ENCODE data around the gene THSD4. TPM values are rescaled to one million over a fixed set of nuclear protein-coding genes. Genes with fewer than 3 reads are reported as not detected.

THSD4 gene
- polyA plus RNA-seq, 1 experiment, result 18.8 TPM

GRCh38 chr15:71760852-71761251 is 645.6 kb downstream of the THSD4 start:
- Histone ChIP-seq H3K27me3 (ENCODE audit: control insufficient read depth, insufficient read depth, low read length) (no peaks in the 10 kb centered on the region), H3K4me3 (ENCODE audit: low read depth, low read length) (no peak overlapping the region), H3K36me3 (ENCODE audit: control insufficient read depth, insufficient read depth, low read length) (peaks cover 5% of the 10 kb centered on the region)
- DNase-seq (ENCODE audit: low read depth), result no peak
- CTCF ChIA-PET, result interaction anchor here (1.1 kb wide), 1 partner anchor 18 kb away, joined by 4 read pairs; no protein-coding TSS in a partner anchor
- POLR2A ChIA-PET, result no interaction called here
- TF ChIP-seq, protein P1, sequence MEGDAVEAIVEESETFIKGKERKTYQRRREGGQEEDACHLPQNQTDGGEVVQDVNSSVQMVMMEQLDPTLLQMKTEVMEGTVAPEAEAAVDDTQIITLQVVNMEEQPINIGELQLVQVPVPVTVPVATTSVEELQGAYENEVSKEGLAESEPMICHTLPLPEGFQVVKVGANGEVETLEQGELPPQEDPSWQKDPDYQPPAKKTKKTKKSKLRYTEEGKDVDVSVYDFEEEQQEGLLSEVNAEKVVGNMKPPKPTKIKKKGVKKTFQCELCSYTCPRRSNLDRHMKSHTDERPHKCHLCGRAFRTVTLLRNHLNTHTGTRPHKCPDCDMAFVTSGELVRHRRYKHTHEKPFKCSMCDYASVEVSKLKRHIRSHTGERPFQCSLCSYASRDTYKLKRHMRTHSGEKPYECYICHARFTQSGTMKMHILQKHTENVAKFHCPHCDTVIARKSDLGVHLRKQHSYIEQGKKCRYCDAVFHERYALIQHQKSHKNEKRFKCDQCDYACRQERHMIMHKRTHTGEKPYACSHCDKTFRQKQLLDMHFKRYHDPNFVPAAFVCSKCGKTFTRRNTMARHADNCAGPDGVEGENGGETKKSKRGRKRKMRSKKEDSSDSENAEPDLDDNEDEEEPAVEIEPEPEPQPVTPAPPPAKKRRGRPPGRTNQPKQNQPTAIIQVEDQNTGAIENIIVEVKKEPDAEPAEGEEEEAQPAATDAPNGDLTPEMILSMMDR (IDR thresholded peaks at IDR 0.05; ENCODE audit: insufficient read depth, low read depth, low read length), result no peak

DNA sequence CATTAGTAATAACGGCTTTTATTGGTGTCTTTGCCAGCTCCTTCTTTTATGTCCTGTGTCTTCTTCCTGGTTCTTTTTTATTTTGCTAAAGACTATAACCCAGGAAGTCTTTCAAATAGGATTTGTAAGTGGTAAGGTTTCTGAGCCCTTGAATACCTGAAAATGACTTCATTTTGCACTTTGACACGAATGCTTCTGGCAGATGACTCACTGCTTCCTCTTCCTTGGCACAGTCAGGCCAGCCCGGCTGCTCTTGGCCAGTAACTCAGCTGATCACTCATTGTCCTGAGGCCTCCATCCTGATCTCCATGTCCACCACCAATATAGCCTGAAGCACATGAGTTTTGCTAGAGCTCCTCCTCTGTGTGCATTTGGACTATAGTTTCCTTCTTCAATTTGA is 646.4 kb downstream of the THSD4 start:
- POLR2A ChIA-PET, result no interaction called here

DNA sequence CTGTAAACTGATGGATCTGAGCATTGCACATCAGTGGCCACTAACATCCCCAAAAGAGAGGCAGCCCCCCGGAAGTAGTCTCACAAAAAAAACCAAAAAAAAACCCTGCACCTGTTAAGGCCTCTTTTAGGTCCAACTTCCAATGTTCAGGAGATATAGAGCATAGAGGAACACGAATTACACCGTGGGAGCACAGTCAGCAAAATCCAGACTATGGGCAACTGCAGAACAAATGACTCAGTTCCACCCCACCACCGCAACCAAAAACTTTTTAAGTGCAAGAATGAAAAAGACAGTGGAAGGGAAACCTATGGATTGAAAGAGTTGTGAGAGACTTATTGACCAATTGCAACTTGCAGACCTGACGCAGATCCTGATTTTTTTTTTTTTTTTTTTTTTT is 652.9 kb downstream of the THSD4 start:
- TF ChIP-seq, protein P1 (IDR thresholded peaks at IDR 0.05; ENCODE audit: insufficient read depth, low read depth, low read length), result no peak
- ChIA-PET POLR2A (no interaction called here), CTCF (no interaction called here)
- DNase-seq (ENCODE audit: low read depth), result no peak
- peaks cover 3% of the 10 kb centered on the region for H3K36me3 ChIP-seq (ENCODE audit: control insufficient read depth, insufficient read depth, low read length)
- no peak overlapping the region for H3K4me3 ChIP-seq (ENCODE audit: low read depth, low read length)
- no peaks in the 10 kb centered on the region for H3K27me3 ChIP-seq (ENCODE audit: control insufficient read depth, insufficient read depth, low read length)

More for the DNA sequence above, 646.4 kb downstream of the THSD4 start:
- CTCF ChIA-PET, result interaction anchor here (0.9 to 1.1 kb wide), 2 partner anchors 17 to 28 kb away, joined by 4 to 5 read pairs; no protein-coding TSS in a partner anchor
- no peaks in the 10 kb centered on the region for H3K27me3 ChIP-seq (ENCODE audit: control insufficient read depth, insufficient read depth, low read length)
- H3K4me3 ChIP-seq (ENCODE audit: low read depth, low read length), result no peak overlapping the region
- peak; percentile 67 for DNase-seq (ENCODE audit: low read depth)
- TF ChIP-seq, protein P1 (IDR thresholded peaks at IDR 0.05; ENCODE audit: insufficient read depth, low read depth, low read length), result no peak
- peaks cover 5% of the 10 kb centered on the region for H3K36me3 ChIP-seq (ENCODE audit: control insufficient read depth, insufficient read depth, low read length)

DNA sequence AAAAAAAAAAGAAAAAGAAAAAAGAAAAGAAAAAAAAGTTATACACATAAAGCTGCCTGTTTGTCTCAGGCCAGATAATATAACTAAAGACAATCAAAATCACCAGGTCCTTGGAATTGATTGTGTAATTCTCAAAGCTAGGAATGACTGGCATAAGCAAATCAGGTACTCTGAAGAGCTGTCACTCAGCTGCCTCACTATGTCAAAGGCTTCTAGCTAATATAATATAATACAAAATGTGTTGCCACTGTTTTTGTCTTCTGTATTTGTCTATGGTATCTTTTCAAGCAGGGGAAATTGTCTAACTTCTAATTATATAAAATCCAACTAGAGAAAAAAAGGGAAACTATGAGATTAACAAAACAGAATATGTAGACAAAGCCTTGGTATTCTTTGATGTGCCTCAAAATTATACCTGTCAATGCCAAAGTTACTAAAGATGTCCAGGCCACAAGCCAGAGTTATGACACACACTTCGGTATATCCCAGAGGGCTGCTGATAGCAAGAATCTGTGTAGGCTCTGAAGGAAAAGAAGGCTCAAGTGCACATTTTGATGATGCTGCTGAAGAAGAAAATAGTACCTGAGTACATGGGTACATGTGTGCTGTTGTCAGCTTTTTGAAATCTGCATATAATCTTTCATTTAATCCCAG is 658.1 kb downstream of the THSD4 start:
- POLR2A ChIA-PET, result no interaction called here
- Histone ChIP-seq H3K27me3 (ENCODE audit: control insufficient read depth, insufficient read depth, low read length) (no peaks in the 10 kb centered on the region), H3K4me3 (ENCODE audit: low read depth, low read length) (no peak overlapping the region), H3K36me3 (ENCODE audit: control insufficient read depth, insufficient read depth, low read length) (peaks cover 2% of the 10 kb centered on the region; the same call in 1 of the 2 replicates)
- no peak for DNase-seq (ENCODE audit: low read depth)
- CTCF ChIA-PET, result interaction anchor here (1.1 kb wide), 1 partner anchor 380 kb away, joined by 3 read pairs; no protein-coding TSS in a partner anchor
- TF ChIP-seq, protein P1 (IDR thresholded peaks at IDR 0.05; ENCODE audit: insufficient read depth, low read depth, low read length), result no peak

DNA sequence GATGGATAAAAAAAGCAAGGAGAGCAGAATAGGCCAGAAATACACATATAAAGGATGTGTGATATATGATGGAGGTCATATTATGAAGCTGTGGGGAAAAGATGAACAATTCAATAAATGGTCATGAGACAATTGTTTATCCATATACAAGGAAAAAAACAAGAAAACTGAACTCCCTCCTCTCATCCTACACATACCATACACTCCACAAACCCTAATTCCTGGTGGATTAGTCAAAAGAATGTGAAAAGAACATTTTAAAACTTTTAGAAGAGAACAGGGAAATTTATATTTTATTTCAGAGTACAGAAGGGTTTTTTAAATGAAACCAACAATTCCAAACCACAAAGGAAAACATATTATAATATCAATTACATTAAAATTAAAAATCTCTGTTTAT is 660.6 kb downstream of the THSD4 start:
- TF ChIP-seq, protein P1 (IDR thresholded peaks at IDR 0.05; ENCODE audit: insufficient read depth, low read depth, low read length), result no peak
- Histone ChIP-seq H3K27me3 (ENCODE audit: control insufficient read depth, insufficient read depth, low read length) (no peaks in the 10 kb centered on the region), H3K4me3 (ENCODE audit: low read depth, low read length) (no peak overlapping the region), H3K36me3 (ENCODE audit: control insufficient read depth, insufficient read depth, low read length) (peaks cover 2% of the 10 kb centered on the region; the same call in 1 of the 2 replicates)
- ChIA-PET POLR2A (no interaction called here), CTCF (interaction anchor here (1.7 kb wide), 1 partner anchor 23 kb away, joined by 5 read pairs; no protein-coding TSS in a partner anchor)
- no peak for DNase-seq (ENCODE audit: low read depth)

Data from BJ (cell line).